Stimulated activated naive B cell treated with anti-CD40 and anti-IgM and Interleukin-4, amounts not matched to agents 10 μg/mL and 1 μg/mL and 100 μg/mL, for 72 hours (primary cell): ENCODE measurements around the gene LTB4R.

ENCODE experiments used
- ATAC-seq, 2 donors: fragments of 150-1000 bp; cut with Tn5 transposase; replicated peaks; 2 replicates each; pipeline ENCODE4 v1.10.0; 2021; ENCODE audit warnings: moderate library complexity in 1 of 2
- DNase-seq: peaks from one replicate; pipeline ENCODE4 v3.0.0; 2021
- H3K27ac Mint-ChIP-seq: one replicate; pipeline ENCODE4 v1.8.0; 2022; ENCODE audit warnings: mild to moderate bottlenecking, mixed read lengths
- H3K27me3 Mint-ChIP-seq, 2 donors: one replicate each; pipeline ENCODE4 v1.8.0; 2022; ENCODE audit warnings: mixed read lengths in 2 of 2
- H3K36me3 Mint-ChIP-seq, 2 donors: one replicate each; pipeline ENCODE4 v1.8.0; 2022; ENCODE audit warnings: mixed read lengths in 2 of 2, mild to moderate bottlenecking in 1 of 2
- H3K4me1 Mint-ChIP-seq, 2 donors: one replicate each; pipeline ENCODE4 v1.8.0; 2022; ENCODE audit warnings: mixed read lengths in 2 of 2, mild to moderate bottlenecking in 1 of 2
- H3K4me3 Mint-ChIP-seq, 2 donors: one replicate each; pipeline ENCODE4 v1.8.0; 2022; ENCODE audit warnings: mild to moderate bottlenecking in 2 of 2, mixed read lengths in 2 of 2, moderate library complexity in 1 of 2
- H3K9me3 Mint-ChIP-seq, 2 donors: one replicate each; pipeline ENCODE4 v1.8.0; 2022; ENCODE audit warnings: mixed read lengths in 2 of 2, mild to moderate bottlenecking in 1 of 2

LTB4R gene

GRCh38 chr14:24310646-24311604 is at the start of gene LTB4R:
Gene LTB4R (plus strand): TSS chr14:24311502. CDS start chr14:24315652, 4,150 bp downstream.
- DNase-seq (peak; percentile 65), ATAC-seq (peak; percentile 78 to 82)
- no peaks in the 10 kb centered on the region for H3K9me3 Mint-ChIP-seq
- peak within 1 kb of the TSS; percentile 76 to 79 for H3K4me3 Mint-ChIP-seq
- H3K27ac Mint-ChIP-seq, result peak within 1 kb of the TSS; percentile 84
- peaks cover 59 to 82% of the 10 kb centered on the region in 2 donors for H3K4me1 Mint-ChIP-seq
- H3K36me3 Mint-ChIP-seq, result peaks cover 24 to 58% of the 10 kb centered on the region in 2 donors
- no peaks in the 10 kb centered on the region for H3K27me3 Mint-ChIP-seq

GRCh38 chr14:24261969-24262327 is 49.4 kb upstream of the LTB4R start:
- H3K4me3 Mint-ChIP-seq, result no peak overlapping the region
- peaks cover 30 to 36% of the 10 kb centered on the region in 2 donors for H3K36me3 Mint-ChIP-seq
- no peak overlapping the region for H3K27ac Mint-ChIP-seq
- ATAC-seq (no peak), DNase-seq (no peak)
- H3K4me1 Mint-ChIP-seq, result peaks cover 0 to 1% of the 10 kb centered on the region in 2 donors
- H3K9me3 Mint-ChIP-seq, result no peaks in the 10 kb centered on the region
- H3K27me3 Mint-ChIP-seq, result no peaks in the 10 kb centered on the region

GRCh38 chr14:24262821-24263733 is 48.2 kb upstream of the LTB4R start, which contains the start of gene TGM1:
Gene TGM1 (minus strand): TSS chr14:24263177. CDS start chr14:24262352, 825 bp downstream.
- no peak for DNase-seq
- H3K27me3 Mint-ChIP-seq, result no peaks in the 10 kb centered on the region
- H3K4me3 Mint-ChIP-seq, result no peak within 1 kb of the TSS
- peaks cover 0 to 4% of the 10 kb centered on the region in 2 donors for H3K4me1 Mint-ChIP-seq
- H3K27ac Mint-ChIP-seq, result no peak within 1 kb of the TSS
- no peak for ATAC-seq
- peaks cover 35 to 39% of the 10 kb centered on the region in 2 donors for H3K36me3 Mint-ChIP-seq
- no peaks in the 10 kb centered on the region for H3K9me3 Mint-ChIP-seq

GRCh38 chr14:24263848-24264247 is 47.5 kb upstream of the LTB4R start:
- Mint-ChIP-seq H3K4me3 (no peak overlapping the region), H3K27ac (no peak overlapping the region), H3K9me3 (no peaks in the 10 kb centered on the region)

GRCh38 chr14:24264298-24264697 is 47.0 kb upstream of the LTB4R start:
- Mint-ChIP-seq H3K9me3 (no peaks in the 10 kb centered on the region), H3K4me3 (no peak overlapping the region), H3K4me1 (peaks cover 0 to 4% of the 10 kb centered on the region in 2 donors), H3K27me3 (no peaks in the 10 kb centered on the region), H3K27ac (no peak overlapping the region), H3K36me3 (peaks cover 35 to 50% of the 10 kb centered on the region in 2 donors)
- ATAC-seq, result no peak
- no peak for DNase-seq

More at GRCh38 chr14:24263848-24264247, 47.5 kb upstream of the LTB4R start:
- peaks cover 35 to 46% of the 10 kb centered on the region in 2 donors for H3K36me3 Mint-ChIP-seq
- DNase-seq, result no peak
- no peaks in the 10 kb centered on the region for H3K27me3 Mint-ChIP-seq
- no peak for ATAC-seq
- H3K4me1 Mint-ChIP-seq, result peaks cover 0 to 4% of the 10 kb centered on the region in 2 donors

- no peak overlapping the region for H3K27ac Mint-ChIP-seq
- DNase-seq (no peak), ATAC-seq (no peak)
- peaks cover 9% of the 10 kb centered on the region in 2 donors for H3K4me1 Mint-ChIP-seq
- no peak overlapping the region for H3K4me3 Mint-ChIP-seq
- H3K9me3 Mint-ChIP-seq, result no peaks in the 10 kb centered on the region
- H3K27me3 Mint-ChIP-seq, result no peaks in the 10 kb centered on the region
- peaks cover 37 to 43% of the 10 kb centered on the region in 2 donors for H3K36me3 Mint-ChIP-seq
These were observed 44.7 kb upstream of the LTB4R start for GRCh38 chr14:24266344-24267244.

GRCh38 chr14:24267516-24267915 is 43.8 kb upstream of the LTB4R start:
- Mint-ChIP-seq H3K4me1 (peaks cover 16 to 18% of the 10 kb centered on the region in 2 donors), H3K36me3 (peaks cover 35 to 38% of the 10 kb centered on the region in 2 donors), H3K9me3 (no peaks in the 10 kb centered on the region), H3K4me3 (no peak overlapping the region), H3K27ac (no peak overlapping the region), H3K27me3 (no peaks in the 10 kb centered on the region)
- DNase-seq, result no peak
- no peak for ATAC-seq

GRCh38 chr14:24268225-24268624 is 43.1 kb upstream of the LTB4R start:
- Mint-ChIP-seq H3K27ac (no peak overlapping the region), H3K9me3 (no peaks in the 10 kb centered on the region), H3K4me3 (no peak overlapping the region), H3K27me3 (no peaks in the 10 kb centered on the region), H3K4me1 (peaks cover 21 to 25% of the 10 kb centered on the region in 2 donors), H3K36me3 (peaks cover 31 to 35% of the 10 kb centered on the region in 2 donors)
- DNase-seq, result no peak
- no peak for ATAC-seq

GRCh38 chr14:24269368-24269767 is 41.9 kb upstream of the LTB4R start:
- ATAC-seq, result no peak
- peaks cover 27 to 31% of the 10 kb centered on the region in 2 donors for H3K36me3 Mint-ChIP-seq
- no peak for DNase-seq
- H3K4me3 Mint-ChIP-seq, result no peak overlapping the region
- no peaks in the 10 kb centered on the region for H3K9me3 Mint-ChIP-seq
- H3K27me3 Mint-ChIP-seq, result no peaks in the 10 kb centered on the region
- no peak overlapping the region for H3K27ac Mint-ChIP-seq
- H3K4me1 Mint-ChIP-seq, result peaks cover 29 to 37% of the 10 kb centered on the region in 2 donors

- Mint-ChIP-seq H3K4me3 (peak overlapping the region in 1 of 2 donors; percentile 17), H3K36me3 (peaks cover 26 to 31% of the 10 kb centered on the region in 2 donors), H3K27me3 (no peaks in the 10 kb centered on the region), H3K9me3 (no peaks in the 10 kb centered on the region), H3K4me1 (peaks cover 30 to 42% of the 10 kb centered on the region in 2 donors), H3K27ac (peak overlapping the region; percentile 79)
- DNase-seq, result no peak
- ATAC-seq, result no peak
These were observed 41.3 kb upstream of the LTB4R start for GRCh38 chr14:24269910-24270536.

GRCh38 chr14:24270537-24271133 is 40.7 kb upstream of the LTB4R start:
- no peak for ATAC-seq
- peaks cover 34 to 48% of the 10 kb centered on the region in 2 donors for H3K4me1 Mint-ChIP-seq
- H3K36me3 Mint-ChIP-seq, result peaks cover 25 to 31% of the 10 kb centered on the region in 2 donors
- no peaks in the 10 kb centered on the region for H3K9me3 Mint-ChIP-seq
- no peak for DNase-seq
- no peaks in the 10 kb centered on the region for H3K27me3 Mint-ChIP-seq
- H3K4me3 Mint-ChIP-seq, result peak overlapping the region; percentile 93 to 95
- H3K27ac Mint-ChIP-seq, result peak overlapping the region; percentile 92

GRCh38 chr14:24271134-24271833 is 40.0 kb upstream of the LTB4R start, which contains the start of gene RABGGTA:
Gene RABGGTA (minus strand): TSS chr14:24271597. CDS start chr14:24271115, 482 bp downstream.
- Mint-ChIP-seq H3K27me3 (no peaks in the 10 kb centered on the region), H3K9me3 (no peaks in the 10 kb centered on the region), H3K4me3 (peak within 1 kb of the TSS; percentile 93 to 95), H3K27ac (peak within 1 kb of the TSS; percentile 92), H3K4me1 (peaks cover 35 to 49% of the 10 kb centered on the region in 2 donors), H3K36me3 (peaks cover 23 to 29% of the 10 kb centered on the region in 2 donors)
- DNase-seq (peak; percentile 89), ATAC-seq (peak; percentile 85 to 89)
